Activated CD8-positive, alpha-beta memory T cell treated with anti-CD3 and anti-CD28 coated beads for 1 hour (primary cell): Measurements from ENCODE around the gene SREK1.
"Not testable (repeated sequence)": the region's sequence is repeated elsewhere in the genome, so short reads cannot be mapped to it uniquely, and the experiment has no call there.

Experiments used
- DNase-seq, 2 donors: peaks; one replicate each; pipeline ENCODE4 v3.0.0-alpha.2; 2020; ENCODE audit warnings: low read depth in 1 of 2; ENCODE audit errors: extremely low read depth in 1 of 2

SREK1 gene

DNA sequence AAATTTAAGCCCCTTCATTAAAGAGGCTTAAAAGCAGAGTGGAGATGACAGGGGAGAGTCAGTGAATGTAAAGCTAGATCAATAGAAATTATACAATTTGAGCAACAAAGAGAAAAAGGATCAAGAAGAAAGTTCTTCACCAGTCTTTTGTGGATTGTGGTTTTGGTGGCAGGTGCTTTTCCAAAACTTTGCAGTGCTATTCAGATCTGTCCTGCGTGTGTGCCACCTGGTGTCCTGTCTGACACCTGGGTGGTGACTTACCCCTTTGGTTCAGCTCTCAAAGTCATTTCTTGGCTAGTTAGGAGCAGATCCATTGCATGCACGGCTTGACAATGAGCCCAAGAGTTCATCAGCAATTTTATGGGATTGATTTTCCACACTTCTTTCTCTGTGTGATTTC is 69.4 kb downstream of the SREK1 start:
- DNase-seq, result no peak

DNA sequence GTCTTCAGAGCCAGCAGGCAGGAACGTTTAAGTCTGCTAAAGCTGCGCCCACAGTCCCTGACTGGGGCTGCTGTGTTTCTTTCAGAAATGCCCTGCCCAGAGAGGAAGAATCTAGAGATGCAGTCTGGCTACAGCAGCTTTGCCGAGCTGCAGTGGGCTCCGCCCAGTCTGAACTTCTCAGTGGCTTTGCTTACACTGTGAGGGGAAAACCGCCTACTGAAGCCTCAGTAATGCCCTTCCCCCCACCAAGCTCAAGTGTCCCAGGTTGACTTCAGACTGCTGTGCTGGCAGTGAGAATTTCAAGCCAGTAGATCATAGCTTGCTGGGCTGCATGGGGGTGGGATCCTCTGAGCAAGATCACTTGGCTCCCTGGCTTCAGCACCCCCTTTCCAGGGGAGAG is 78.4 kb downstream of the SREK1 start:
- no peak for DNase-seq

DNA sequence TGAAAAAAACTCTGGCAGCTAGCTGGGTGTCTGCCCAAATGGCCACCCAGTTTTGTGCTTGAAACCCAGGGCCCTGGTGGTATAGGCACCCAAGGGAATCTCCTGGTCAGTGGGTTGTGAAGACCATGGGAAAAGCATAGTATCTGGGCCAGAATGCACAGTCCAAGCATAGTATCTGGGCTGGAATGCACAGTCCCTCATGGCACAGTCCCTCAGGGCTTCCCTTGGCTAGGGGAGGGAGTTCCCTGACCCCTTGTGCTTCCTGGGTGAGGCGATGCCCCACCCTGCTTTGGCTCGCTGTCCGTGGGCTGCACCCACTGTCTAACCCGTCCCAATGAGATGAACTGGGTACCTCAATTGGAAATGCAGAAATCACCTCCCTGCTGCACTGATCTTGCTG is 78.8 kb downstream of the SREK1 start:
- not testable (repeated sequence) for DNase-seq

DNA sequence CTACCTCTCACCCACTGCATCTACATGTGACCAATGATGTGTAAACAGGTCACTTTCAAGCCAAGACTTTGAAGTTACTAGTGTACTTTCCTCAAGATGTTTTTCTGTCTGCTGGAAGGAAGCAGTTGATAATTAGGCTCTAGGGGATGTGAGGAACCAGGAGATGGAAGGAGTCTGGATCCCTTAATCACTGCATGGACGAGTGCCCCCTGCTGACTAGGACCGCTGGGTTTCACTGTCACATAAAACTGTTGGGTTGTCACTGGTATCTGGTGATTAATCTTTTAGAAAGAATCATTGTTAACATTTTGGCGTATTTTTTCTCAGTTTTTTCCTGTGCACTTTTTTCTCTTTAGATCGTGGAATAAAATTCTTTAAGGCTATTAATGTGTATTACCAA is 79.5 kb downstream of the SREK1 start:
- no peak for DNase-seq

DNA sequence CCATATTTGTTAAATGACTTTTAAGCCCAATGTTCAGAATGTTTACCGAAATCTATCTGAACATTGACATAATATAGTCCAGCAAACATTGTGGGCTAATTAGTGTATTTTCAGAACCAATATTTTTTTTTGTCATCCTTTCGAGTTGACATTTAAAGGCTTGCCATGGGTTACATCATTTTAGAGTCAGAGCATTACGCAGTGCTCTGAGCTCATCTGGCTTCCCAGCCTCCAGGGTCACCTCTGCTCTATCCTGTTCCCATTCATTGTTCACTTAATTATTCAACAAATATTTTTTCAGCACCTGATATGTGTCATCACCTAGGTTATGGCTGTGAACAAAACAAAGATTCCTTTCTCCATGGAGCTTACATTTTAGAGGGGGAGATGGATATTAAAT is 80.2 kb downstream of the SREK1 start:
- DNase-seq, result no peak

DNA sequence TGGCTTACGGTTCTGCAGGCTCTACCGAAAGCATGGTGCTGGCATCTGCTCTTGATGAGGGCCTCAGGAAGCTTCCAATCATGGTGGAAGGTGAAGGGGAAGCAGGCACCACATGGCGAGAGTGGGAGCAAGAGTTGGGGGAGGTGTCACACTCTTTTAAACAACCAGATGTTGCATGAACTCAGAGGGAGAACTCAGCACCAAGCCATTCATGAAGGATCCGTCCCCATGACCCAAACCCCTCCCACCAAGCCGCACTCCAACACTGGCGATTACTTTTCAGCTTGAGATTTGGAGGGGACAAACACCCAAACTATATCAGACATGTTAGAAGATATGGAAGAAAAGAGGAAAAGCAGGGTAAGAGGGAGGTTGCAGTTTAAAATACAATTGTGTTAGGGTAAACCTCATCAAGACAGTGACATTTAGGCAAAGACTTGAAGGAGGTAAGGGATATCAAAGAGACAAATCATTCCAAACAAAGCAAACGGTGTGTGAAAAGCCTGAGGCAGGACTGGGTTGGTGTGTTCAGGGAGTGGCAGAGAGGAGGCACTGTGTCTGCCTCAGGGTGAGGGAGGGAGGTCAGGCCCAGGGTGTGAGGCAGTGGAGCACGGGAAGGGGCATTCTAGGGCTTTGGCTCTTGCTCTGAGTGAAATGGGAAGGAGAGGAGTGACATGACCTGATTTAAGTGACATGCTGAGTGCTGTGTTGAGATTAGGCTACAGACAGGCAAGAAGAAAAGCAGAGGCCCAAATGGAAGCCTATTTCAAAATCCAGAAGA is 80.9 kb downstream of the SREK1 start:
- no peak for DNase-seq

DNA sequence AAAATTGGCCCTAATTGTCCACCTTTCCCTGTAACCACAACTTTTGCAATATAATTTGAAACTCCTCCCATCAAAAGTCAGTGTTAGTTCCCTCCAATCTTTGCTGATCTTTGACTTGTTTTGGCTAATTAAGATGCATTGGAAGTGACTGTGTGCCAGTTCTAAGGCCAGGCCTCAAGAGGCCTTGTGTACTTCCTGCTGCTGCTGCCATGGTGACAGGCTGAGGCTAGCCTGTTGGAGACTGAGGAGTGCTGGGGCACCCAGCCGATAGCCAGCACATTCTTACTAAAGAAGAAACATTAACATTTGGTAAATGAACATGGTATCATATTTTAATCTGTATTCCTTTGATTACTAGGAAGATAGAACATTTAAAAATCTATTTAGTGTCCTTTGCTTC is 86.5 kb downstream of the SREK1 start:
- no peak for DNase-seq

DNA sequence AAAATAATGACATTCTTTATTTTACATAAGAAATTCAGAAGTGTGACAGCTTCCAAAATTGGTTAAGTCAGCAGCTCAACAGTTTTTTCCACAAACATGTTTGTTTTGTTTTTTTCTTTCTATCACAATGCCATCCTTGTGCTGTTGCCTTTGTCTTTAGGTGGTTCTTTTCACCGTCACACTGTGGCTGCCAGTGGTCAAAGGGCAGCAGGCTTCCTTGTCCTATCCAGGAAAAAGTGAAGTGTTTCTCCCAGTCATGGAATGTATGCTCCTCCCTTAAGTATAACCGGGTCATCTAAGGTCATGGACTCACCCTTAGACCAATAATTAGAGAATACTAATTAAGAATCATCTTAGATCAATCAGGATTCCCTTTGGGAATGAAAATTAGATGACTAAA is 87.4 kb downstream of the SREK1 start:
- no peak for DNase-seq

DNA sequence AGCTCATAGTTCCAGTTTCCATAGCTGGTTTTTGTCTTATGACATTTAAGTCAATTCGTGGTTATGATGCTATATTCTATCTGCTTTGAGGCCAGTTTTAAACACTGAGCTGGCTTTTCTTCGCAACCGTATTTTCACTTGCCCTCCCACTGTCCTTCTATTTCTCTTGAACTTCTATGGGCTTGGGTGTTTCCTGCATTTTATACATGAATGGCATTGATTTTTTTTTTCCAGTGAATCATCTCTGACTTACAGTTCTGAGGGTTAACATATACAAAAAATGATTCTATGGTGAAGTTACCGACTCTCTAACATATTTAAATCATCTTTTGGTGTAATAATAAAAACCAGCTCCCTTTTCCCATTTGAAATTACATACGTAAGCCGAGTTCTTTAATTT is 88.2 kb downstream of the SREK1 start:
- no peak for DNase-seq

DNA sequence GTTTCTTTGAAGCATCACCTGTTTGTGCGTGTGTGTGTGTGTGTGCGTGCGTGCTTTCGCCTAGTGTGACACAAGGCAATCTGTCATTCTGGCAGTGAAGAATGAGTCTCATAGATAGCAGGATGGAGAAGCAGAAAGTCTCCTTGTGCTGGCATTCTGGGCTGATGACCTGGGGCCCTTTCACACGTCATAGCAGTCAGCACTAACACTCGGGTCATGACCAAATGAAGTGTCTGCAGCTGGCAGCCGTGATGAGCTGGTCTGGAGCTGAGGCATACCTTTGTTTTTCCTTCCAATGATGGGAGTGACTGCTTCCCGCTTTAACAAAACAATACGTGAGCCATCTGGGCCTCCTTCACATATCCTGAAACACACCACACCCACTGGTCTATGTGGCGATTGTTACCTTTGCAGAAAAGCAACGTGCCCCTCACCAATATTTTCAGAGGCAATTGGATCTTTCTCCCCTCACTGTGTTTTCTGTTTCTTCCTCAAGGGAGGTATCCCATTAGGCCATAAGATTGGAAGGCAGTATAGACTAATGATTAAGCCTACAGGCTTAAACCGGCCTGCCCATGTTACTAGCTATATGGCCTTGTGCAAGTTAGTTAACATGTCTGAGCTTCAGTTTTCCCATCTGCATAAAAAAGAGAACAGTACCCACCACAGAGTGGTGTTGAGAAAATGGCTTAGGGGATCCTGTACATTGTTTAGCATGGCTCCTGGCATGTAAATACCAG is 88.8 kb downstream of the SREK1 start:
- no peak for DNase-seq
